HG02798 (cell line): ENCODE results near the gene NDST4.
"Not testable (repeated sequence)": the region's sequence is repeated elsewhere in the genome, so short reads cannot be mapped to it uniquely, and the experiment has no call there.

ENCODE experiments used
- ATAC-seq: cut with Tn5 transposase; IDR thresholded peaks from one replicate; pipeline ENCODE4 v1.9.1; 2021; ENCODE audit warnings: mild to moderate bottlenecking; ENCODE audit not compliant: unreplicated experiment, poor library complexity

Gene NDST4

GRCh38 chr4:115058533-115058932, 54.9 kb downstream of the NDST4 start:
- no peak for ATAC-seq

GRCh38 chr4:115054836-115055235, 58.6 kb downstream of the NDST4 start:
- ATAC-seq = no peak

- ATAC-seq = no peak
These were observed 60.1 kb downstream of the NDST4 start for GRCh38 chr4:115053313-115053712.

- peak; percentile 55 for ATAC-seq
These were observed 70.9 kb downstream of the NDST4 start for GRCh38 chr4:115042496-115042895.

- ATAC-seq = no peak
These were observed 83.1 kb downstream of the NDST4 start for GRCh38 chr4:115030281-115030680.

GRCh38 chr4:115028682-115029410, 84.6 kb downstream of the NDST4 start:
- ATAC-seq = no peak

GRCh38 chr4:114999880-115000279, 113.5 kb downstream of the NDST4 start:
- ATAC-seq = no peak

GRCh38 chr4:114998316-114998715, 115.1 kb downstream of the NDST4 start:
- no peak for ATAC-seq

- no peak for ATAC-seq
These were observed 115.7 kb downstream of the NDST4 start for GRCh38 chr4:114997576-114998247.

GRCh38 chr4:114986133-114986532, 127.3 kb downstream of the NDST4 start:
- ATAC-seq = no peak

GRCh38 chr4:114980932-114981708, 132.3 kb downstream of the NDST4 start:
- no peak for ATAC-seq

- ATAC-seq = not testable (repeated sequence)
These were observed 133.0 kb downstream of the NDST4 start for GRCh38 chr4:114980399-114980798.

GRCh38 chr4:114976901-114977300, 136.5 kb downstream of the NDST4 start:
- ATAC-seq = no peak

- no peak for ATAC-seq
These were observed 149.4 kb downstream of the NDST4 start for GRCh38 chr4:114964026-114964425.

GRCh38 chr4:114945616-114946015, 167.8 kb downstream of the NDST4 start:
- no peak for ATAC-seq

- no peak for ATAC-seq
These were observed 171.9 kb downstream of the NDST4 start for GRCh38 chr4:114941503-114941902.

GRCh38 chr4:114927881-114928280, 185.5 kb downstream of the NDST4 start:
- ATAC-seq = no peak

GRCh38 chr4:114926583-114926982, 186.8 kb downstream of the NDST4 start:
- ATAC-seq = no peak

- no peak for ATAC-seq
These were observed 189.1 kb downstream of the NDST4 start for GRCh38 chr4:114924311-114924710.

GRCh38 chr4:114922592-114922933, 190.9 kb downstream of the NDST4 start:
- ATAC-seq = no peak
